MCF 10A (cell line): ENCODE measurements around the gene STAB1. TPM values are rescaled to one million over a fixed set of nuclear protein-coding genes. Genes with fewer than 3 reads are reported as not detected.
A peak's percentile ranks its signal among the peaks of the same experiment; 100 is the strongest.

Source experiments
- BruUV-seq: library from RNA; stranded (reverse); fragments of 400-500 nt; replicated peaks from 2 replicates; lab custom pipeline; 2021; lab: Mats Ljungman, UMichigan
- CTCF ChIA-PET: fragments of 300-600 bp; sonication (Branson Sonifier 250); formaldehyde crosslinking; extraction: SDS; loops from one replicate; lab custom pipeline; 2021; ENCODE audit warnings: antibody characterized with exemption, inconsistent platforms; lab: Yijun Ruan, JAX
- POLR2A ChIA-PET: fragments of 300-600, 350-650 bp; sonication (Branson Sonifier 250); formaldehyde crosslinking; extraction: SDS; loops from one replicate; lab custom pipeline; 2020; ENCODE audit warnings: antibody characterized with exemption, inconsistent platforms; lab: Yijun Ruan, JAX
- DNase-seq: peaks from one replicate; pipeline ENCODE4 v3.0.0-alpha.2; 2018; ENCODE audit not compliant: unreplicated experiment
- H3K27ac Mint-ChIP-seq: one replicate; pipeline ENCODE4 v1.8.0; 2022; ENCODE audit warnings: mild to moderate bottlenecking, low read depth, mixed read lengths; ENCODE audit not compliant: unreplicated experiment
- H3K27me3 Mint-ChIP-seq: one replicate; pipeline ENCODE4 v1.8.0; 2022; ENCODE audit warnings: mixed read lengths; ENCODE audit not compliant: insufficient read depth, unreplicated experiment
- H3K36me3 Mint-ChIP-seq: one replicate; pipeline ENCODE4 v1.8.0; 2022; ENCODE audit warnings: mild to moderate bottlenecking, moderate library complexity, mixed read lengths; ENCODE audit not compliant: insufficient read depth, unreplicated experiment
- H3K4me1 Mint-ChIP-seq: one replicate; pipeline ENCODE4 v1.8.0; 2022; ENCODE audit warnings: mixed read lengths; ENCODE audit not compliant: insufficient read depth, unreplicated experiment
- H3K4me3 Mint-ChIP-seq: one replicate; pipeline ENCODE4 v1.8.0; 2022; ENCODE audit warnings: mild to moderate bottlenecking, moderate library complexity, mixed read lengths; ENCODE audit not compliant: unreplicated experiment
- H3K9me3 Mint-ChIP-seq: one replicate; pipeline ENCODE4 v1.8.0; 2022; ENCODE audit warnings: mixed read lengths; ENCODE audit not compliant: unreplicated experiment
- intact Hi-C: fragments of 100-400 bp; cut with micrococcal nuclease; formaldehyde crosslinking; loops from 2 replicates; pipeline ENCODE4 v1.14.1; 2022
- total RNA-seq: library from RNA; stranded (reverse); gene quantifications from 2 replicates; pipeline ENCODE4 v1.2.3, GENCODE V29; 2022
- TF ChIP-seq, protein P1 (sequence below): fragments of 200-600 bp; IDR thresholded peaks from one replicate; pipeline ENCODE4 v1.8.0; 2022; ENCODE audit warnings: antibody characterized with exemption, mild to moderate bottlenecking; ENCODE audit not compliant: unreplicated experiment

The STAB1 gene
- total RNA-seq, 1 experiment from 2014 or later, result not detected

DNA sequence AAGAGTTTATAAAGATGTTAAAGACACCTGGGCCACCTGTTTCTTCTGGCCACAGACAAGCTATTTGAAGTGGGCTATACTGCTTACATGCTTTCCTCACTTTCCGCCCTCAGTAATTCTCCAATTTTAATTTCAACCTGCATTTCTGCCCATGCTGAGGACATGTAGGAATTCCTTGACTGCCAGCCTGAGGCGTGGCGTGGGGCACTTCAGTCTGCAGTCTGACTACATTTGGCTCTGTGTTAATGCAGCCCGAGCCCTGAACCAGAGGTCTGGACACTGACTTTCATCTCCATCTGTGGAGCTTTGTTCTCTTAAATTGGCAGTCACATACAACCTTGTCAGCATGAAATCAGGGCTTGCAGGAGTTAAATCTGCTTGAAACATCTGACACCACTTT lies 49.8 kb downstream of the STAB1 start:
- POLR2A ChIA-PET, result interaction anchor here (1.2 kb wide), 1 partner anchor 9 kb away, joined by 6 read pairs; the partner anchor contains the start of gene UQCC5
- TF ChIP-seq, protein P1, sequence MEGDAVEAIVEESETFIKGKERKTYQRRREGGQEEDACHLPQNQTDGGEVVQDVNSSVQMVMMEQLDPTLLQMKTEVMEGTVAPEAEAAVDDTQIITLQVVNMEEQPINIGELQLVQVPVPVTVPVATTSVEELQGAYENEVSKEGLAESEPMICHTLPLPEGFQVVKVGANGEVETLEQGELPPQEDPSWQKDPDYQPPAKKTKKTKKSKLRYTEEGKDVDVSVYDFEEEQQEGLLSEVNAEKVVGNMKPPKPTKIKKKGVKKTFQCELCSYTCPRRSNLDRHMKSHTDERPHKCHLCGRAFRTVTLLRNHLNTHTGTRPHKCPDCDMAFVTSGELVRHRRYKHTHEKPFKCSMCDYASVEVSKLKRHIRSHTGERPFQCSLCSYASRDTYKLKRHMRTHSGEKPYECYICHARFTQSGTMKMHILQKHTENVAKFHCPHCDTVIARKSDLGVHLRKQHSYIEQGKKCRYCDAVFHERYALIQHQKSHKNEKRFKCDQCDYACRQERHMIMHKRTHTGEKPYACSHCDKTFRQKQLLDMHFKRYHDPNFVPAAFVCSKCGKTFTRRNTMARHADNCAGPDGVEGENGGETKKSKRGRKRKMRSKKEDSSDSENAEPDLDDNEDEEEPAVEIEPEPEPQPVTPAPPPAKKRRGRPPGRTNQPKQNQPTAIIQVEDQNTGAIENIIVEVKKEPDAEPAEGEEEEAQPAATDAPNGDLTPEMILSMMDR, result no peak
- Mint-ChIP-seq H3K4me3 (no peak overlapping the region), H3K4me1 (peaks cover 9% of the 10 kb centered on the region), H3K36me3 (peaks cover 82% of the 10 kb centered on the region), H3K27ac (no peak overlapping the region), H3K27me3 (no peaks in the 10 kb centered on the region), H3K9me3 (no peaks in the 10 kb centered on the region)
- BruUV-seq, result no TSS peak
- DNase-seq, result no peak
- intact Hi-C loops, result no loop called here
- CTCF ChIA-PET, result interaction anchor here (0.6 kb wide), 1 partner anchor 18 kb away, joined by 3 read pairs; no protein-coding TSS in a partner anchor

DNA sequence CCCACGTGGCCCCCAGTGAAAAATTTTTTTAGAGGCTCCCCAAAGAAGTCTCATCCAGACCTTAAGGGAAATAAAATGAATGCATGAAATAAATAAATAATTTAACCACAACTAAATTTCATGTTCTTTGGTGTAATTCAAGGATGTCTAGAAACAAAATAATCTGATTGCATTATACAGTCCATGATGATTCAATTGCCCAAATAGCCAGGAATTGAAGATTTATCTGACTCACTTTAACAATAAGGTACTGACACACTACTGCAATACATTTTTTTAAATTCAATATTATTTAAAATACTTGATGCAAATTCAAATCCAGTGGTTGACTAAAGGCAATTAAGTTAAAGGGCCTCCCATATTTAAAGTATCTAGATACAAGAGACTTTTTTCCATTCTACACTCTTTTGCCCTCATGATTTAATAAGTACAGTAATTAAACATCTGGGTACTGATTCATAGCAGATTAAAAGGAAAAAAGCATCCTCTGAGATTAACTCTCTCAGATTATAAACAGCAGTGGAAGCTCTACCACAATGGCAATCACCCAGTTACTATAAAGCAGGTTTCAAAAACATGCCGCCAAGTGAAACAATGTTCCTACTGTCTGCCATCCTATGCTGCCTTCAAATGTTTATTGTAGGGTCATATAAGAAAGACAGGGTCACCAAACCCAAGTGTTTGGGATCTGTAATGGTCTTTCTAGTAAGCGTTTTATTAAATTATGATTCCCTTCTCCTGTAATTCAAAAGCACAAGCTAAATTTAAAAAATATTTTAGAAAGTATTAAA lies 51.2 kb downstream of the STAB1 start:
- BruUV-seq, result no TSS peak
- POLR2A ChIA-PET, result interaction anchor here (1.1 to 1.2 kb wide), 3 partner anchors 10 to 140 kb away, joined by 3 to 6 read pairs (median 3); partner anchors contain the start of gene UQCC5
- TF ChIP-seq, protein P1, result no peak

DNA sequence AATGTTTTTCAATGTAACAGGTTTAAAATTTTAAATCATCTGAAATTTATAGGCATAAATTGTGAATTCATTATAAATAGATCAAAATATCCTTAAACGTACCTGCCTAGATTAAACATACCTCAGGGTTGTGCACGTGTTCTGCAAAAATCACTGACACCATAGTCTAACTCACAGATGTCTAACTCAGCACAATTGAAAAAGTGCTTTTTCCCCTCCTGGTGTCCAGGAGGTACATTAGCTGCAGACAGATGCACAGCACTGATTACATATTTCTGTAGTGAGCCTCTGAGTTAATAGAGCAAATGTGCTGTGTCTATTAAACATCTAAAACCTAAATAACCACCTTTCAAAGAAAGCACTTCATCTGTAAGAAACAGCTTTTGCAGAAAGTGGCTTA lies 52.0 kb downstream of the STAB1 start:
- Mint-ChIP-seq H3K36me3 (peaks cover 82% of the 10 kb centered on the region), H3K4me1 (peaks cover 7% of the 10 kb centered on the region), H3K27ac (no peak overlapping the region), H3K4me3 (no peak overlapping the region), H3K9me3 (no peaks in the 10 kb centered on the region), H3K27me3 (no peaks in the 10 kb centered on the region)
- DNase-seq, result no peak
- POLR2A ChIA-PET, result interaction anchor here (1.1 kb wide), 1 partner anchor 139 kb away, joined by 3 read pairs; no protein-coding TSS in a partner anchor
- intact Hi-C loops, result no loop called here
- CTCF ChIA-PET, result no interaction called here
- no TSS peak for BruUV-seq
- TF ChIP-seq, protein P1, result no peak

More for the DNA sequence above, 51.2 kb downstream of the STAB1 start:
- Mint-ChIP-seq H3K4me1 (peaks cover 7% of the 10 kb centered on the region), H3K9me3 (no peaks in the 10 kb centered on the region), H3K27me3 (no peaks in the 10 kb centered on the region), H3K4me3 (no peak overlapping the region), H3K27ac (peak overlapping the region; percentile 42), H3K36me3 (peaks cover 82% of the 10 kb centered on the region)
- intact Hi-C loops, result no loop called here
- CTCF ChIA-PET, result no interaction called here
- no peak for DNase-seq

DNA sequence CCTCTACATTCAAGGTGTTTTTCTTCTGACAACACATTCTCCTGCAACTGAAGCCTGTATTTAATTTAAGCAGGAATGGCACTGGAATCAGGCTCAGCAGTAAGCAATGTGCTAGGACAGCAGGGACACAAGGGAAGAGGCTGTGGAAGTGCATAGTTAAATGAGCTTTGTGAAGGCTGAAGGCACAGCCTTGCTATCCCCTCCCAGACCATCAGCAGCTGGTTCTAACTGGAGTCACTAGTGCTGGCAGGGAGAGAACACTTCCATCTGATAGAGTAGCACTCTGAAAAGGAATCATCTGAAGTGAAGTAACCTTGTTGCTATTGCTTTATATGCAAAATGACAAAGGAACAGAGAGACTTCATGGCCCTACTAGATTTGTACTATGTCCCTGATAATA lies 56.0 kb downstream of the STAB1 start:
- no peak for DNase-seq
- H3K27me3 Mint-ChIP-seq, result no peaks in the 10 kb centered on the region
- H3K4me1 Mint-ChIP-seq, result no peaks in the 10 kb centered on the region
- intact Hi-C loops, result no loop called here
- no peaks in the 10 kb centered on the region for H3K9me3 Mint-ChIP-seq
- no TSS peak for BruUV-seq
- no peak overlapping the region for H3K27ac Mint-ChIP-seq
- TF ChIP-seq, protein P1, result no peak
- ChIA-PET POLR2A (interaction anchor here (1.2 to 3.0 kb wide), 2 partner anchors 8 to 14 kb away, joined by 3 to 16 read pairs; partner anchors contain the start of gene UQCC5), CTCF (interaction anchor here (1.7 kb wide), 1 partner anchor 123 kb away, joined by 4 read pairs; no protein-coding TSS in a partner anchor)
- peaks cover 66% of the 10 kb centered on the region for H3K36me3 Mint-ChIP-seq
- no peak overlapping the region for H3K4me3 Mint-ChIP-seq
